SU-DHL-6 (cell line): ENCODE measurements around the gene ALDOA.

Experiments used
- H2AFZ ChIP-seq: fragments of 200-600 bp; sonication (generic); 2 replicates; pipeline ENCODE4 v1.6.1; 2014; ENCODE audit warnings: low read depth, mild to moderate bottlenecking, moderate library complexity, mixed read lengths, antibody characterized with exemption, low read length; ENCODE audit not compliant: severe bottlenecking
- H3F3A ChIP-seq: fragments of 200-600 bp; shearing (Covaris generic); 2 replicates; pipeline ENCODE4 v1.6.0; 2016; ENCODE audit warnings: antibody characterized with exemption, mild to moderate bottlenecking; ENCODE audit not compliant: insufficient read depth
- H3K27ac ChIP-seq: fragments of 200-600 bp; sonication (generic); 2 replicates; pipeline ENCODE4 v1.5.1; 2016; ENCODE audit warnings: low read depth, mild to moderate bottlenecking, low read length, moderate library complexity, mixed read lengths
- H3K27me3 ChIP-seq: fragments of 200-600 bp; sonication (generic), shearing (Covaris generic); 2 replicates; pipeline ENCODE4 v1.6.0; 2014; ENCODE audit warnings: mild to moderate bottlenecking, low read length
- H3K36me3 ChIP-seq: fragments of 200-600 bp; sonication (generic); 2 replicates; pipeline ENCODE4 v1.6.1; 2014; ENCODE audit warnings: mild to moderate bottlenecking, low read length, mixed read lengths
- H3K4me2 ChIP-seq: fragments of 300-600, 200-600 bp; shearing (Covaris generic), sonication (generic); 2 replicates; pipeline ENCODE4 v1.6.0; 2014; ENCODE audit warnings: low read length, low read depth, mild to moderate bottlenecking; ENCODE audit not compliant: poor library complexity, severe bottlenecking
- H3K4me3 ChIP-seq: fragments of 200-600 bp; sonication (generic); 2 replicates; pipeline ENCODE4 v1.5.1; 2014; ENCODE audit warnings: antibody characterized with exemption, low read length, mild to moderate bottlenecking, mixed read lengths; ENCODE audit not compliant: insufficient read depth, poor library complexity, severe bottlenecking
- H3K79me2 ChIP-seq: fragments of 200-600 bp; sonication (generic); 2 replicates; pipeline ENCODE4 v1.6.1; 2014; ENCODE audit warnings: mild to moderate bottlenecking, low read length, moderate library complexity; ENCODE audit not compliant: insufficient read depth
- H3K9ac ChIP-seq: fragments of 200-600 bp; sonication (generic); 2 replicates; pipeline ENCODE4 v1.7.0; 2014; ENCODE audit warnings: mild to moderate bottlenecking, low read length
- H3K9me2 ChIP-seq: fragments of 200-600 bp; sonication (generic); replicated peaks from 2 replicates; pipeline ENCODE4 v1.6.1; 2014; ENCODE audit warnings: low read length; ENCODE audit not compliant: insufficient read depth
- H3K9me3 ChIP-seq: fragments of 200-600 bp; sonication (generic); 2 replicates; pipeline ENCODE4 v1.6.1; 2014; ENCODE audit warnings: low read length, mixed read lengths; ENCODE audit not compliant: insufficient read depth
- H4K20me1 ChIP-seq: fragments of 200-600 bp; sonication (generic); 2 replicates; pipeline ENCODE4 v1.6.1; 2014; ENCODE audit warnings: low read depth, mild to moderate bottlenecking, antibody characterized with exemption, low read length, moderate library complexity, mixed read lengths
- CTCF ChIP-seq: fragments of 200-600 bp; sonication (generic); IDR thresholded peaks from one replicate; pipeline ENCODE4 v1.5.1; 2017; ENCODE audit warnings: antibody characterized with exemption, mild to moderate bottlenecking, low read length, moderate library complexity; ENCODE audit not compliant: insufficient read depth, poor library complexity, severe bottlenecking
- EZH2phosphoT487 ChIP-seq: fragments of 200-600 bp; sonication (generic), shearing (Covaris generic); conservative IDR thresholded peaks from 2 replicates; pipeline ENCODE4 v1.6.1; 2018; ENCODE audit warnings: mild to moderate bottlenecking, antibody characterized with exemption, low read length, moderate library complexity, mixed read lengths

The ALDOA gene

GRCh38 chr16:30026449-30026848 is 39.1 kb upstream of the ALDOA start:
- Histone ChIP-seq H4K20me1 (no peaks in the 10 kb centered on the region), H3F3A (no peaks in the 10 kb centered on the region), H3K27me3 (no peaks in the 10 kb centered on the region), H3K79me2 (no peaks in the 10 kb centered on the region), H3K27ac (no peak overlapping the region), H2AFZ (no peak overlapping the region), H3K9me2 (no peaks in the 10 kb centered on the region), H3K36me3 (no peaks in the 10 kb centered on the region), H3K9ac (no peak overlapping the region), H3K4me3 (no peak overlapping the region), H3K4me2 (no peak overlapping the region), H3K9me3 (no peaks in the 10 kb centered on the region)
- no peak for TF ChIP-seq EZH2phosphoT487
- TF ChIP-seq CTCF = no peak

DNA sequence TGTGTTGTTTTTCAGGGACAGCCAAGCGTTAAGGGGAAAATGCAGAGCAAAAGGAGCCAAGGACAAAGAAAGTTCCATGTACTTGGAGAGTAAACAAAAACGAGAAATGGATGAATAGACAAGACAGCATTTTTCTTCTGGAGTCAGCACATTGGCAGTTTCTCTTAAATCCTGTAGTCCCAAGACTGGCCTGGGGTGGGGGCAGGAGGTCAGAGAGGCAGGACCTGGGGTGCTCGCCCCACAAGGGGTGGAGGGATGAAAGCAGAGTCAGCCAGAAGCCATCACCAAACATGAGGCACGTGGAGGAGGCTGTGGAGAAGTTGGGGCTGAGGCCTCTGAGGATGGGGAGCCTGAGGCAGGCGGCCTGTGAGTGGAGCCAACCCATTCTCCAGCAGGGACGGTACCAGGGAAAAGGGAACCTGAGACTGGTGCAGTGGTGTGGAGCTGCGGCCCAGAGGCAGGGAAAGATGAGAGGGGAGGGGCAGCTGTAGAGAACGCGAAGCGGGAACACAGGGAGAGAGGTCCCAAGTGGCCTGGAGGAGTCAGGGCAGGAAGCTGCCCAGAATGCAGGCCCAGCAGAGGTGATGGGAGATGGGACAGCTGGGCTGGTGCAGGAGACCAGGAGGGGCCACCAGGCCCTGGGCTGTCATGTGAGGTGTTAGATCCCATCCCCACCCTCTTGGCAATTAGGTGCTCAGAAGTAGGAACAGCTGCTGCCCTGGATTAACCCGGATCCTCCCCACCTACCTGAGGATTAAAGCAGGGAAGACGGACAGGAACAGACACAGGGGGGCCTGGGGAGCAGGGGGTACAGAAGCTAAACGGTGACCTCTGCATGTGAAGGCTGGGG is 37.7 kb upstream of the ALDOA start:
- Histone ChIP-seq H3K36me3 (no peaks in the 10 kb centered on the region), H3K27ac (no peak overlapping the region), H3K9ac (no peak overlapping the region), H3K9me3 (no peaks in the 10 kb centered on the region), H3F3A (no peaks in the 10 kb centered on the region), H4K20me1 (no peaks in the 10 kb centered on the region), H3K27me3 (no peaks in the 10 kb centered on the region), H3K4me2 (no peak overlapping the region), H3K9me2 (no peaks in the 10 kb centered on the region), H3K4me3 (no peak overlapping the region), H2AFZ (no peak overlapping the region), H3K79me2 (no peaks in the 10 kb centered on the region)
- TF ChIP-seq EZH2phosphoT487 (no peak), CTCF (no peak)

- H3K36me3 ChIP-seq = no peaks in the 10 kb centered on the region
- no peak for TF ChIP-seq CTCF
- no peak for TF ChIP-seq EZH2phosphoT487
- H3K9me2 ChIP-seq = no peaks in the 10 kb centered on the region
- no peak overlapping the region for H2AFZ ChIP-seq
- H3K79me2 ChIP-seq = no peaks in the 10 kb centered on the region
- no peak overlapping the region for H3K9ac ChIP-seq
- H3K4me2 ChIP-seq = no peak overlapping the region
- no peaks in the 10 kb centered on the region for H4K20me1 ChIP-seq
- no peaks in the 10 kb centered on the region for H3F3A ChIP-seq
- H3K9me3 ChIP-seq = no peaks in the 10 kb centered on the region
- H3K27me3 ChIP-seq = no peaks in the 10 kb centered on the region
- no peak overlapping the region for H3K27ac ChIP-seq
- H3K4me3 ChIP-seq = no peak overlapping the region
Observed at GRCh38 chr16:30028438-30029076, 37.0 kb upstream of the ALDOA start.
